Measurements from ENCODE around the gene AFP. TPM values are rescaled to one million over a fixed set of nuclear protein-coding genes. Genes with fewer than 3 reads are reported as not detected.

Gene AFP
- total RNA-seq, 1 donor, result not detected

DNA sequence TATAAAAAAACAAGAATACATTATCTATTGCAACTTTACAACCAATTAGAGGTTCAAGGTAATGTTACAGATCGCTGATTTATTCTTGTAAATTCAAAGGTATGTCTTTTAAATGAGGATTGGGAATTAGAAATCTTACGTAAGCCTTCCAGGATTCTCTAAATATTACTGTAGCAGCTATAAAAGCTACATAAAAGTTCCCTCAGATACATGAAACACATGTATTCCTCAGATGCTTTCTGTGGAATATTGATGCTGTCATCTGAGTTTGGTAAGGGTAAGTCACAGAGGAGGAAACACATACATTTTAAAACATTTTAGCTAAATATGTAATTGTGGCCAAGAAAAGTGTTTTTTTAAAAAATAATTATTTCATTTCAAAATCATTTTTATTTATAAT lies 3.4 kb downstream of the AFP start:
- Histone ChIP-seq H3K4me3 (ENCODE audit: low read length) (no peak overlapping the region), H3K9me3 (ENCODE audit: low read depth, low read length) (no peaks in the 10 kb centered on the region), H3K4me1 (ENCODE audit: insufficient read depth, low read length) (no peaks in the 10 kb centered on the region), H3K27me3 (ENCODE audit: insufficient read depth, low read length) (no peaks in the 10 kb centered on the region)

DNA sequence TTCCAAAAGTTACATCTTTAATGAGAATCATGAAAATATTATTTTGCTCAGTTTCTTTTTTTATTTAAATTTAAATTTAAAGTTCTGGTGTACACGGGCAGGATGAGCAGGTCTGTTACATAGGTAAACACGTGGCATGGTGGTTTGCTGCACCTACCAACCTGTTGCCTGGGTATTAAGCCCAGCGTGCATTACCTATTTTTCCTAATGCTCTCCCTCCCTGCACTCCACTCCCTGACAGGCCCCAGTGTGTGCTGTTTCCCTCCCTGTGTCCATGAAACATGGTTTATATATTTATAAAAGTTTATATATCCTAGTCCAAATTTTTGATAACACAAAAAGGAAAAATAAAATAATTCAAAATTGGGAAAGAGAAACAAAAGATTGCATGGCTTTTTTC lies 4.0 kb downstream of the AFP start:
- no peak overlapping the region for H3K4me3 ChIP-seq (ENCODE audit: low read length)

DNA sequence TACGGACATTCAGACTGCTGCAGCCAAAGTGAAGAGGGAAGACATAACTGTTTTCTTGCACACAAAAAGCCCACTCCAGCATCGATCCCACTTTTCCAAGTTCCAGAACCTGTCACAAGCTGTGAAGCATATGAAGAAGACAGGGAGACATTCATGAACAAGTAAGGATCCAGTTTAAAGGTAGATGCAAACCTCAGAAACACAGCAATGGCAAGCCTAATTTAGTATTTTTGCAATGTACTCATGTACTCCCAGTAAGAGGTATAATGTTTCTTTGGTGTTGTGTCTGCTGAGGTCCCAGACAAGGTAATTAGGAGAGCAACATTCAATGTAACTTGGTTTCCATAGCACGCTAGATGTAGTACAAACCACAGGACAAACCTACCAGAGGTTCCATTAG lies 4.6 kb downstream of the AFP start:
- no peaks in the 10 kb centered on the region for H3K9me3 ChIP-seq (ENCODE audit: low read depth, low read length)
- H3K4me3 ChIP-seq (ENCODE audit: low read length), result no peak overlapping the region
- H3K27me3 ChIP-seq (ENCODE audit: insufficient read depth, low read length), result no peaks in the 10 kb centered on the region
- H3K4me1 ChIP-seq (ENCODE audit: insufficient read depth, low read length), result no peaks in the 10 kb centered on the region

More for the DNA sequence above, 4.0 kb downstream of the AFP start:
- no peaks in the 10 kb centered on the region for H3K9me3 ChIP-seq (ENCODE audit: low read depth, low read length)
- no peaks in the 10 kb centered on the region for H3K27me3 ChIP-seq (ENCODE audit: insufficient read depth, low read length)
- H3K4me1 ChIP-seq (ENCODE audit: insufficient read depth, low read length), result no peaks in the 10 kb centered on the region

DNA sequence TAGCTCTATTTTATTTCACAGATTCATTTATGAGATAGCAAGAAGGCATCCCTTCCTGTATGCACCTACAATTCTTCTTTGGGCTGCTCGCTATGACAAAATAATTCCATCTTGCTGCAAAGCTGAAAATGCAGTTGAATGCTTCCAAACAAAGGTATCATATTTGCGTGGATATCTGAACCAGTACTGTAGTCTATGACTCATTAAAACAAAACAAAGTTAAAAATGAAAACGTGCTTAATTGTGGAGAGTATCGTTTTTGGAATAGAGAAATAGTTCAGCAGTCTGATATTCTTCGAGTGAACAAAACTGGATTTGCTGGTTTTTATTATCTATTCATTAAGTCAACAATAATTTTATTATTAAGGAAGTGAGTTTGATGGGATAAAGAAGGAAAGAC lies 6.3 kb downstream of the AFP start:
- no peaks in the 10 kb centered on the region for H3K9me3 ChIP-seq (ENCODE audit: low read depth, low read length)
- H3K27me3 ChIP-seq (ENCODE audit: insufficient read depth, low read length), result no peaks in the 10 kb centered on the region
- no peaks in the 10 kb centered on the region for H3K4me1 ChIP-seq (ENCODE audit: insufficient read depth, low read length)
- H3K4me3 ChIP-seq (ENCODE audit: low read length), result no peak overlapping the region

DNA sequence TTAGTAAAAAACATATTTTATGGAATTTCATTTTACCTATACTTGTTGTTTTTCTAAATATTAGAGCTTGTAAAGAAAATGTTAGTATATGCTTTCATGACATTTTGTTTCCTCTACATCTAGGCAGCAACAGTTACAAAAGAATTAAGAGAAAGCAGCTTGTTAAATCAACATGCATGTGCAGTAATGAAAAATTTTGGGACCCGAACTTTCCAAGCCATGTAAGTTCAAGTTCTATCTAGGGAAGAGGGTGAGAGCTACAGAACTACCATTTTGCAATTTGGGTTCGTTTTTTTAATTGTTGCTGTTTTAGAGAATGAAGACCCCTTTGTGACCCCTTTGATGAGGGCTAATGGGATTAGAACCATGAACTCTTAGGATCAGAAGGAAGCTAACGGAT lies 7.2 kb downstream of the AFP start:
- no peaks in the 10 kb centered on the region for H3K4me1 ChIP-seq (ENCODE audit: insufficient read depth, low read length)
- no peak overlapping the region for H3K4me3 ChIP-seq (ENCODE audit: low read length)
- no peaks in the 10 kb centered on the region for H3K27me3 ChIP-seq (ENCODE audit: insufficient read depth, low read length)
- H3K9me3 ChIP-seq (ENCODE audit: low read depth, low read length), result no peaks in the 10 kb centered on the region

DNA sequence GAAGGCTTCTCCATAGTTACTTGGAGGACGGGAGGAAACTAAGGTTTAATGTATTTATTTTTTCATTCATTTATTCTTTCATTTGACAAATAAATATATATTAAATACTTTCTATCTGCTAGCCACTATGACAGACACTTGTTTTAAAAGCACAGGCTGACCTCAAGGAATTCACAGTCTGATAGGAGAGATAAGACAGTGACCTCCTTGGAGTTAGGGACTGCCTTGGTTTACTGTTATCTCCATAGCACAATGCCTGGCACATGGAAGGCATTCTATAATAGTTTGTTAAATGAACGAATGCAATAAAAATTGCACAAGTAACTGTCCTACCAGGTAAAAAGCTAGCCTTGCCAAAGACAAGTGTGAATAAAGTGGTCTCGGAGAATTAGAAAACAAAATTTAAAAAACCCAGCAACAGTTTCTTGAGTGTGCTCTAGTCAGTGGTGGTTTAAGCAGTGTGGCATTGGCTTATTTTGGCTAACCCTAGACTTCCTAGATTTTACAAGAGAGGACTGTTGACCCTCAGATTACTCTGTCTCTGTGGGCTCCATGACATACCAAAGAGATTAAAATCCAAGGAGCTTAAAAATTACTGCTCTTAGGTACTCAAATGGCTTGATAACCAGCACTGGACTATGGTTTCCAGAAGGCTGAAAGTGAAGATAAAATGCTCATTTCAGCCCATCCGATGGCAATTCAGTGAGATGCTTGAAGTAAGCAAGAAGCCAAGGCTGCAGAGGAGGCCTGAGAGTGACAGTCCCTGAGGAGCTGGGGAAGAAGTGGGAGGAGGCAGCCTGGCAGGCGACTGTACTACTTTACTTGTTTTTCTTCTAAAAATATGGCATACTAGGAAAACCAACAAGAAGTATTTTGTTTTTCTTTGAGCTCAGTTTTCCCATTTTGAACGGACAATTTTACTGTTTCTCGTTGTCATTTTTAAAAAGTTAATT lies 9.6 kb downstream of the AFP start:
- Histone ChIP-seq H3K4me3 (ENCODE audit: low read length) (no peak overlapping the region), H3K27me3 (ENCODE audit: insufficient read depth, low read length) (no peaks in the 10 kb centered on the region), H3K9me3 (ENCODE audit: low read depth, low read length) (no peaks in the 10 kb centered on the region), H3K4me1 (ENCODE audit: insufficient read depth, low read length) (no peaks in the 10 kb centered on the region)

DNA sequence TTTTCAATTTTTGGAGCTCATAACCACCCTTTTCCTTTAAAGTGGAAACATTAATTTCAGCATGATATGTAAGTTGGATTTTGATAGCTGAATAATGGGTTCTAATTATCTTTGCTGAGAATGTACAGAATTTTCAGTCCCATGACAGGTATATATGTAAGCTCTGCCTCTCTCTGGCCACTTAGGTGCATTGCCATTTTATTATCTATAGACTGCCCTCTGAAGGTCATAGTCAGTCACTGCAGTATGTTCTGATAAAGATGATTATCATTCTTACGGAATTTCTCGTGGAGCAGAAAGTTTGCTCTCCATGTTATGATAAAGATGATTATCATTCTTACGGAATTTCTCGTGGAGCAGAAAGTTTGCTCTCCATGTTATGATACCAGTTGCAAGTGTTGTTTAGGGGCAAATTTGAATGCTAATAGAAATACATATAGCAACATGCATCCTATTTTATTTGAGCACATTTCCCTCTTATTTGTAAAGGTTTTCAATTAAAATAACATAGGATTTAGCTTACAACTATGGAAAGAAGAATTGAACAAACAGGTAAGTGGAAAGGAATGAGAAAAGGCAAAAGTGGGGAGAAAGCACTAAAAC lies 10.4 kb downstream of the AFP start:
- no peak overlapping the region for H3K4me3 ChIP-seq (ENCODE audit: low read length)
- no peaks in the 10 kb centered on the region for H3K9me3 ChIP-seq (ENCODE audit: low read depth, low read length)
- H3K4me1 ChIP-seq (ENCODE audit: insufficient read depth, low read length), result no peaks in the 10 kb centered on the region

DNA sequence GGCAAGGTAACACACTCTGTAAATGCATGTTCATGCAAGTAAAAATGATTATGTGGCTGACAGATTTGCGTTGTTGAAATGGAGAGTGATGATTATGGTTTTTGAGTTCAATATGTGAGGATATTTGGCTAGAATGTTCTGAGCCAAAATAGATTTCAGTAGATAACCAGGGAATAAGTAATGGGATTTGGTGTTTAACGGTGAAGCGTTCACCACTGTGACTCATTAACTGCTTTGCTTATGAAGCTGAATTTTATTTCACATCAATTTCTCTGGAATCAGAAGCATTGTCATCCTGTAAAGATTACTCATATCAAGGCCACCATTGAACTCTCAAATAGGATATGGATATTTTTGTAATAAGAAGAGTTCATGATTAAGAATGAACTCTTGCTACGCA lies 11.7 kb downstream of the AFP start:
- no peaks in the 10 kb centered on the region for H3K9me3 ChIP-seq (ENCODE audit: low read depth, low read length)
- no peaks in the 10 kb centered on the region for H3K27me3 ChIP-seq (ENCODE audit: insufficient read depth, low read length)
- no peak overlapping the region for H3K4me3 ChIP-seq (ENCODE audit: low read length)
- H3K4me1 ChIP-seq (ENCODE audit: insufficient read depth, low read length), result no peaks in the 10 kb centered on the region

More for the DNA sequence above, 10.4 kb downstream of the AFP start:
- H3K27me3 ChIP-seq (ENCODE audit: insufficient read depth, low read length), result no peaks in the 10 kb centered on the region

DNA sequence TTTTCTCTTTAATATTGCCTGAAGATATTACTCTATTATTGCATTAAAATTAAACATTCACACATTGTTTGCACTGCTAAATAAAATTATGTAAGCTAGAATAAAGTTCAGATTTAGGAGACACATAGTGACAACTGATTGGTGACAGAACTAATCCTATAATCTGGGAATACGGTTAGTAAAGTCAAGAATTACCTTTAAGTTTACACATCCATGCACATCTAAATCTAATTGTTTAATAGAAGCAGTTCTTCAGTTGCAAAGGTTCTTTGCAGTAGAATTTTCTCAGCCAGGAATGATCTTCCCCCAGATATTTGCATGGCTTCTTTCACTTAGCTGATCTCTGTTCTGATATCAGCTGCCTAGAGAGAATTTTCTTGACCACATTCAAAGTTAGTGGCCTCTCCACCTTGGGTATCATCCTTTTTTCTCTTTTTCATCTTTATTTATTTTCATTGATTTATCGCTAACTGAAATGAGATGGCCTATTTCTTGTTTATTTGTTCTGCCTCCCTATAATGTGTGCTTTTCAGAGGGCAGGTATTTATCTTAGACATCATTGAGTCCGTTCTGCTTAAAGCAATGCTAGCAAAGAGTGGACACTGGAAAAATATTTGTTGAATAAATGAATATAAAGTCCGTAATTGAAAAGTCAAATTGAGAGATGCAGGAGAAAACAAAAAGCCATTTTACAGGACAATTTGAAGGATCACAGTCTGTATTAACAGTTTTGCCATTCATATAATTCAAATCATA lies 12.6 kb downstream of the AFP start:
- no peaks in the 10 kb centered on the region for H3K27me3 ChIP-seq (ENCODE audit: insufficient read depth, low read length)
- H3K9me3 ChIP-seq (ENCODE audit: low read depth, low read length), result no peaks in the 10 kb centered on the region
- no peak overlapping the region for H3K4me3 ChIP-seq (ENCODE audit: low read length)
- no peaks in the 10 kb centered on the region for H3K4me1 ChIP-seq (ENCODE audit: insufficient read depth, low read length)

DNA sequence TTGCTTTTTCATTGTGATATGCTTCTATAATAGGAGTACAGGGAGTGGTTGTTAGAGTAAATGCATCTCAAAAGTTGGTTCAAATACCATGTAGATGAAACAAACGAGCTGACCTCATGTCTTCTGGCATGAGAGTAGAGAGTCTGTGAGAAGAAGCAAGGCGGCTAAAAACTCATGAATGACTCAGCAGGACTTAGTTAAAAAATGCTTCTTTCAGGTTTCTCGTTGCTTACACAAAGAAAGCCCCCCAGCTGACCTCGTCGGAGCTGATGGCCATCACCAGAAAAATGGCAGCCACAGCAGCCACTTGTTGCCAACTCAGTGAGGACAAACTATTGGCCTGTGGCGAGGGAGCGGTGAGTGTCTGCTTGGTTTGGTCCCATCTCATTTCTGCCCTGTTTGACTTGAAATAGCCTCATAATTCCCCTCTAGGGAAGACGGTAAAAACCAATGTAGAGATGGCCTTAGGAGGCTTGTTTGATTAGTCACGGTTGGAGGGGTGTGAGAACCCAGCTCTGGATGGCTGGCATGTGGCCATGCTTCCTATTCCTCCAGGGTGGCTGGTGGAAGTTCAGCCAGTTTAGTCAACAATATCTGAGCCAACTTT lies 14.5 kb downstream of the AFP start:
- no peaks in the 10 kb centered on the region for H3K4me1 ChIP-seq (ENCODE audit: insufficient read depth, low read length)
- no peaks in the 10 kb centered on the region for H3K27me3 ChIP-seq (ENCODE audit: insufficient read depth, low read length)
- H3K9me3 ChIP-seq (ENCODE audit: low read depth, low read length), result no peaks in the 10 kb centered on the region
- no peak overlapping the region for H3K4me3 ChIP-seq (ENCODE audit: low read length)

DNA sequence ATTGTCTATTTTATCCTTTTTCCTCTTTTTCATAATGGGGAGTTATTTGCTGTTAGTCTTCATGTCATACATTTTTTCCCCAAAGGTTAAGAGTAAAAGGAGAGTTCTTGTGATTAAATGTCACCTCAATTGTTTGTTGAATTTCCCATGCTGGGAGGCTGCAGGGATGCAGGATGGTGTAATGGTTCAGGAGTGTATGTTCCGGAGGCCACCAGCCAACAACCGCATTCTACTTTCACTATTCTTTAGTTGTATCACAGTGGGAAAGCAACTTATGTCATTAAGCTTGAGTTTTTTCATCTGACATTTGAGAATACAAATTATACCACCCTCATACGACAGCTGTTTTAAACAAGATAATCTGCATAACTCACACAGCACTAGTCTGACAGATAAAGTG lies 15.4 kb downstream of the AFP start:
- no peaks in the 10 kb centered on the region for H3K27me3 ChIP-seq (ENCODE audit: insufficient read depth, low read length)
- no peaks in the 10 kb centered on the region for H3K9me3 ChIP-seq (ENCODE audit: low read depth, low read length)
- no peaks in the 10 kb centered on the region for H3K4me1 ChIP-seq (ENCODE audit: insufficient read depth, low read length)
- no peak overlapping the region for H3K4me3 ChIP-seq (ENCODE audit: low read length)

DNA sequence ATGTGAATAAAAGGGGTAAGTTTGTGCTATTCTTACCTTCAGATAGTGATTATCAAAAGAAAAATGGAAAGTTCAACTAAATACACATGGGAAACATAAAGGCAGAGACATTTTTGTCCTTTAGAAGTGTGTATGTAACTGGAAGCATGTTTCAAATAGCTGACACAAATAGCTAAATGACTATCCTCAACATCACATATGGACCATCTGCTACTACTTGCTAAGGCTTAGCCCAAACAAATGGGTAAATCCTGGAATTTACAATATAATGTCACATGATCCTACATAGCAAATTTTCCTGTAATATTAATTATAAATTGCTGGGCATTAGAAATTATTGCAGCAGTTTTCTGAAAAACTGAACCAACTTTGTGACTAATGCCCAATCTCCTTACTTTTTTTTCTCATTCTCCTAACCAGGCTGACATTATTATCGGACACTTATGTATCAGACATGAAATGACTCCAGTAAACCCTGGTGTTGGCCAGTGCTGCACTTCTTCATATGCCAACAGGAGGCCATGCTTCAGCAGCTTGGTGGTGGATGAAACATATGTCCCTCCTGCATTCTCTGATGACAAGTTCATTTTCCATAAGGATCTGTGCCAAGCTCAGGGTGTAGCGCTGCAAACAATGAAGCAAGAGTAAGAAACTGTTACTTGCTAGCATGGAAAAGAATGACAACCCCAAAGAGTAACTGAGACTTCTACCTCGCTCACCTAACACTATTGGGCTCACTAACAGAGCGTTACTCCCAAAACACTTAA lies 16.1 kb downstream of the AFP start:
- Histone ChIP-seq H3K4me3 (ENCODE audit: low read length) (no peak overlapping the region), H3K9me3 (ENCODE audit: low read depth, low read length) (no peaks in the 10 kb centered on the region), H3K27me3 (ENCODE audit: insufficient read depth, low read length) (no peaks in the 10 kb centered on the region), H3K4me1 (ENCODE audit: insufficient read depth, low read length) (no peaks in the 10 kb centered on the region)

DNA sequence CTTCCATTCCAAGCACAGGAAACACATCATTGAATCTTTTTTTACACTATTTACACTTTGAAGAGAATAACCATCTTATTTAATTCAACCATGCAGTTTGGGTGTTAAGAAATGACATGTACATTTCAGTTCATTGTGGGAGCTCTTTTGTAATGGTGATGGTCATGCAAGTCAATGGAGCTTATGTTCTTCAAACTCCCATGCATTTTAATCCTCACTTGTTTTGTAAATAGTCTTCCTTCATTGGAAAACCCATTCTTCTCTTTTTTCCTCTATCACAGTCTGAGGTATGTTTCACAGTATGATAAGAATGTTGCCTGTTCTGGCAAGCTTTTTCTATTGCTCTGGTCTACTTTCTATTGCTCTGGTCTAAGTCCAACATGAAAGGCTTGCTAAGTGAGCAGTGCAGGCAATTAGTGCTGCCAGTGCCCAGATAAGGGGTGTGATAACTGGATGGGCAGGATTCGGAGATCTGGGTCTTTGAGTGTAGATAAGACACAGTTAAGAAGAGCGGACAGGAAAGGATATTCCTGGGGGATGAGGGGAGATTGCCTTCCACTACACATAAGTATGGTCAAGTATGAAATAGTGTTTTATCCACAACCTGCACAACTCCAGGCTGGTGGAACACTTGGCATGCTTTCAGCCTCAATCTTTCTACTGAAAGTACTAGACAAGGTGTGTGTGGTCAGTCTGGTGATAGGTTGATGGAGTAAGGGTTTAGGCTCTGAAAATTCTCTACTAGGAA lies 17.1 kb downstream of the AFP start:
- H3K4me1 ChIP-seq (ENCODE audit: insufficient read depth, low read length), result no peaks in the 10 kb centered on the region
- H3K4me3 ChIP-seq (ENCODE audit: low read length), result no peak overlapping the region
- H3K9me3 ChIP-seq (ENCODE audit: low read depth, low read length), result no peaks in the 10 kb centered on the region
- no peaks in the 10 kb centered on the region for H3K27me3 ChIP-seq (ENCODE audit: insufficient read depth, low read length)

DNA sequence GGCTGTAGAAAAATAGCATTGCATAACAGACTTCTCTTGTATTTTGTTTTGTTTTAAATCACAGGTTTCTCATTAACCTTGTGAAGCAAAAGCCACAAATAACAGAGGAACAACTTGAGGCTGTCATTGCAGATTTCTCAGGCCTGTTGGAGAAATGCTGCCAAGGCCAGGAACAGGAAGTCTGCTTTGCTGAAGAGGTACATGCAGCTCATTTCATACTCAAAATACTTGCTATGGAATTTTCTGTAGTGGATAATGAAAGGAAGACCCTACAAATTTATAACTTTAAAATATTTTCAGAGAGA lies 17.6 kb downstream of the AFP start:
- Histone ChIP-seq H3K9me3 (ENCODE audit: low read depth, low read length) (no peaks in the 10 kb centered on the region), H3K4me3 (ENCODE audit: low read length) (no peak overlapping the region), H3K27me3 (ENCODE audit: insufficient read depth, low read length) (no peaks in the 10 kb centered on the region), H3K4me1 (ENCODE audit: insufficient read depth, low read length) (no peaks in the 10 kb centered on the region)
